Astrocyte (in vitro differentiated cells and primary cell): Measurements from ENCODE around the gene RBX1.

ENCODE experiments used
- CTCF ChIP-seq: IDR thresholded peaks from 2 replicates; pipeline ENCODE4 v1.5.1; 2011; ENCODE audit warnings: low read depth, mild to moderate bottlenecking, inconsistent platforms, low read length, moderate library complexity; ENCODE audit not compliant: insufficient read depth
- EZH2 ChIP-seq: IDR thresholded peaks from 2 replicates; pipeline ENCODE4 v1.6.1; 2012; ENCODE audit warnings: mild to moderate bottlenecking, low read length, inconsistent platforms; ENCODE audit not compliant: insufficient read depth

GRCh38 chr22:41021613-41022454 is 70.7 kb downstream of the RBX1 start:
- TF ChIP-seq EZH2 (no peak), CTCF (no peak)
